B cell (primary cell): Measurements from ENCODE around the gene TENT5A.

ENCODE experiments used
- EZH2 ChIP-seq: IDR thresholded peaks from 2 replicates; pipeline ENCODE4 v1.6.1; 2012; ENCODE audit warnings: borderline replicate concordance, low read depth, mild to moderate bottlenecking, moderate library complexity, low read length; ENCODE audit not compliant: insufficient read depth, poor library complexity, severe bottlenecking
- TF ChIP-seq, protein P1 (sequence below): fragments of 200-600 bp; IDR thresholded peaks from one replicate; pipeline ENCODE4 v1.8.0; 2022; ENCODE audit warnings: antibody characterized with exemption, mild to moderate bottlenecking

- TF ChIP-seq, protein P1, sequence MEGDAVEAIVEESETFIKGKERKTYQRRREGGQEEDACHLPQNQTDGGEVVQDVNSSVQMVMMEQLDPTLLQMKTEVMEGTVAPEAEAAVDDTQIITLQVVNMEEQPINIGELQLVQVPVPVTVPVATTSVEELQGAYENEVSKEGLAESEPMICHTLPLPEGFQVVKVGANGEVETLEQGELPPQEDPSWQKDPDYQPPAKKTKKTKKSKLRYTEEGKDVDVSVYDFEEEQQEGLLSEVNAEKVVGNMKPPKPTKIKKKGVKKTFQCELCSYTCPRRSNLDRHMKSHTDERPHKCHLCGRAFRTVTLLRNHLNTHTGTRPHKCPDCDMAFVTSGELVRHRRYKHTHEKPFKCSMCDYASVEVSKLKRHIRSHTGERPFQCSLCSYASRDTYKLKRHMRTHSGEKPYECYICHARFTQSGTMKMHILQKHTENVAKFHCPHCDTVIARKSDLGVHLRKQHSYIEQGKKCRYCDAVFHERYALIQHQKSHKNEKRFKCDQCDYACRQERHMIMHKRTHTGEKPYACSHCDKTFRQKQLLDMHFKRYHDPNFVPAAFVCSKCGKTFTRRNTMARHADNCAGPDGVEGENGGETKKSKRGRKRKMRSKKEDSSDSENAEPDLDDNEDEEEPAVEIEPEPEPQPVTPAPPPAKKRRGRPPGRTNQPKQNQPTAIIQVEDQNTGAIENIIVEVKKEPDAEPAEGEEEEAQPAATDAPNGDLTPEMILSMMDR, result no peak
- TF ChIP-seq EZH2, result no peak
Observed at GRCh38 chr6:81749707-81750106, 2.8 kb downstream of the TENT5A start.
